WTC11 (cell line): ENCODE results near the gene A2ML1. TPM values are rescaled to one million over a fixed set of nuclear protein-coding genes. Genes with fewer than 3 reads are reported as not detected.

Experiments used
- ATAC-seq: fragments of 200-7000 bp; cut with Tn5 transposase; 2 replicates; pipeline ENCODE4 v1.10.0; 2021; ENCODE audit warnings: mild to moderate bottlenecking, moderate library complexity
- CTCF ChIA-PET: fragments of 300-600 bp; sonication (Branson Sonifier 250); formaldehyde crosslinking; loops from one replicate; lab custom pipeline; 2021; ENCODE audit warnings: antibody characterized with exemption; lab: Charles Lee
- POLR2A ChIA-PET: fragments of 350-600 bp; sonication (Branson Sonifier 250); formaldehyde crosslinking; loops from one replicate; lab custom pipeline; 2021; ENCODE audit warnings: antibody characterized with exemption; lab: Charles Lee
- DNase-seq: peaks from one replicate; pipeline ENCODE4 v3.0.0; 2021; ENCODE audit warnings: low spot score
- H3K27ac Mint-ChIP-seq: 2 replicates; pipeline ENCODE4 v1.8.0; 2021; ENCODE audit warnings: mixed read lengths
- H3K27me3 Mint-ChIP-seq: 2 replicates; pipeline ENCODE4 v1.8.0; 2021; ENCODE audit warnings: low read depth, mild to moderate bottlenecking, moderate library complexity, mixed read lengths
- H3K36me3 Mint-ChIP-seq: 2 replicates; pipeline ENCODE4 v1.8.0; 2021; ENCODE audit warnings: mixed read lengths
- H3K4me1 Mint-ChIP-seq: 2 replicates; pipeline ENCODE4 v1.8.0; 2022; ENCODE audit warnings: mixed read lengths
- H3K4me3 Mint-ChIP-seq: 2 replicates; pipeline ENCODE4 v1.8.0; 2021; ENCODE audit warnings: mild to moderate bottlenecking, moderate library complexity, mixed read lengths
- H3K9me3 Mint-ChIP-seq: 2 replicates; pipeline ENCODE4 v1.8.0; 2021; ENCODE audit warnings: mixed read lengths
- EMX1 ChIP-seq: fragments of 250-450 bp; sonication (Bioruptor Pico); IDR thresholded peaks from 2 replicates; pipeline ENCODE4 v1.8.0; 2021; ENCODE audit warnings: mild to moderate bottlenecking
- NFE2L1 ChIP-seq: sonication (generic); formaldehyde crosslinking; IDR thresholded peaks from 2 replicates; pipeline ENCODE4 v1.8.1; 2023; ENCODE audit warnings: missing genetic modification reagents
- NFYB ChIP-seq: sonication (generic); formaldehyde crosslinking; conservative IDR thresholded peaks from 2 replicates; pipeline ENCODE4 v1.8.0; 2022; ENCODE audit warnings: low read depth, missing genetic modification reagents
- NR2C2 ChIP-seq: sonication (generic); formaldehyde crosslinking; IDR thresholded peaks from 2 replicates; pipeline ENCODE4 v1.8.0; 2022; ENCODE audit warnings: mild to moderate bottlenecking, missing genetic modification reagents
- NR3C1 ChIP-seq: sonication (generic); formaldehyde crosslinking; conservative IDR thresholded peaks from 2 replicates; pipeline ENCODE4 v1.8.1; 2023; ENCODE audit warnings: low read depth, mild to moderate bottlenecking, missing genetic modification reagents
- TEAD1 ChIP-seq: sonication (generic); formaldehyde crosslinking; IDR thresholded peaks from 2 replicates; pipeline ENCODE4 v1.8.0; 2022; ENCODE audit warnings: mild to moderate bottlenecking, missing genetic modification reagents
- ZNF121 ChIP-seq: sonication (generic); formaldehyde crosslinking; IDR thresholded peaks from 2 replicates; pipeline ENCODE4 v1.8.0; 2023; ENCODE audit warnings: missing genetic modification reagents
- ZNF219 ChIP-seq: sonication (generic); formaldehyde crosslinking; IDR thresholded peaks from 2 replicates; pipeline ENCODE4 v1.8.0; 2023; ENCODE audit warnings: missing genetic modification reagents, mild to moderate bottlenecking, borderline replicate concordance
- total RNA-seq: library from RNA; stranded (reverse); gene quantifications from 3 replicates; pipeline ENCODE4 v1.2.3, GENCODE V29; 2021
- TF ChIP-seq, protein P1 (sequence below): sonication (generic); formaldehyde crosslinking; IDR thresholded peaks from 2 replicates; pipeline ENCODE4 v1.8.0; 2023; ENCODE audit warnings: missing genetic modification reagents, mild to moderate bottlenecking, borderline replicate concordance
- TF ChIP-seq, protein P2 (sequence below): sonication (generic); formaldehyde crosslinking; IDR thresholded peaks from 2 replicates; pipeline ENCODE4 v1.8.1; 2023; ENCODE audit warnings: mild to moderate bottlenecking, missing genetic modification reagents
- TF ChIP-seq, protein P3 (sequence below): fragments of 250-450 bp; sonication (Bioruptor Pico); IDR thresholded peaks from 2 replicates; pipeline ENCODE4 v2.1.2; 2022; ENCODE audit warnings: mild to moderate bottlenecking, moderate library complexity
- TF ChIP-seq, protein P4 (sequence below): fragments of 250-450 bp; sonication (Bioruptor Pico); IDR thresholded peaks from 2 replicates; pipeline ENCODE4 v1.9.0; 2021; ENCODE audit warnings: mild to moderate bottlenecking
- TF ChIP-seq, protein P5 (sequence below): sonication (generic); formaldehyde crosslinking; IDR thresholded peaks from 2 replicates; pipeline ENCODE4 v1.8.1; 2022; ENCODE audit warnings: mild to moderate bottlenecking, moderate library complexity, missing genetic modification reagents

A2ML1 gene
- total RNA-seq, 1 experiment from 2014 or later, result 10.5 TPM

DNA sequence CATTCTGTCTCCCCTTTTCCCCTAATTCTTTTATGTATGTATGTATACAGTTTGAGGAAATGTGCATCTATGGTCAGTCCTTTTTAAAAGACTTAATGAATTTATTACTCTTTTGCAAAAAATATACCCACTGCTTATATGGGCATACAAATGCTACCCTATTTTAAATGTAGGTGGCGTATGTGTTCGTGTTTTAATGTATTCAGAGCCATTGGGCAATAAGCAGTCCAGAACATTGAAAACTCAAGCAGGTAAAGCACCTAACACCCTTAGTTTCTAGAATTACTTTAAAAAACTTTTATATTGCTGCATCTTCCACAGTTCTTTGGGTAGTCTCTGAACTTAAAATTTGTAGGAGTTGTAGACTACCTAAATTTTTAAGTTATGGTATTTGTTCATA lies 42.6 kb upstream of the A2ML1 start (continued):
- TF ChIP-seq, protein P1, sequence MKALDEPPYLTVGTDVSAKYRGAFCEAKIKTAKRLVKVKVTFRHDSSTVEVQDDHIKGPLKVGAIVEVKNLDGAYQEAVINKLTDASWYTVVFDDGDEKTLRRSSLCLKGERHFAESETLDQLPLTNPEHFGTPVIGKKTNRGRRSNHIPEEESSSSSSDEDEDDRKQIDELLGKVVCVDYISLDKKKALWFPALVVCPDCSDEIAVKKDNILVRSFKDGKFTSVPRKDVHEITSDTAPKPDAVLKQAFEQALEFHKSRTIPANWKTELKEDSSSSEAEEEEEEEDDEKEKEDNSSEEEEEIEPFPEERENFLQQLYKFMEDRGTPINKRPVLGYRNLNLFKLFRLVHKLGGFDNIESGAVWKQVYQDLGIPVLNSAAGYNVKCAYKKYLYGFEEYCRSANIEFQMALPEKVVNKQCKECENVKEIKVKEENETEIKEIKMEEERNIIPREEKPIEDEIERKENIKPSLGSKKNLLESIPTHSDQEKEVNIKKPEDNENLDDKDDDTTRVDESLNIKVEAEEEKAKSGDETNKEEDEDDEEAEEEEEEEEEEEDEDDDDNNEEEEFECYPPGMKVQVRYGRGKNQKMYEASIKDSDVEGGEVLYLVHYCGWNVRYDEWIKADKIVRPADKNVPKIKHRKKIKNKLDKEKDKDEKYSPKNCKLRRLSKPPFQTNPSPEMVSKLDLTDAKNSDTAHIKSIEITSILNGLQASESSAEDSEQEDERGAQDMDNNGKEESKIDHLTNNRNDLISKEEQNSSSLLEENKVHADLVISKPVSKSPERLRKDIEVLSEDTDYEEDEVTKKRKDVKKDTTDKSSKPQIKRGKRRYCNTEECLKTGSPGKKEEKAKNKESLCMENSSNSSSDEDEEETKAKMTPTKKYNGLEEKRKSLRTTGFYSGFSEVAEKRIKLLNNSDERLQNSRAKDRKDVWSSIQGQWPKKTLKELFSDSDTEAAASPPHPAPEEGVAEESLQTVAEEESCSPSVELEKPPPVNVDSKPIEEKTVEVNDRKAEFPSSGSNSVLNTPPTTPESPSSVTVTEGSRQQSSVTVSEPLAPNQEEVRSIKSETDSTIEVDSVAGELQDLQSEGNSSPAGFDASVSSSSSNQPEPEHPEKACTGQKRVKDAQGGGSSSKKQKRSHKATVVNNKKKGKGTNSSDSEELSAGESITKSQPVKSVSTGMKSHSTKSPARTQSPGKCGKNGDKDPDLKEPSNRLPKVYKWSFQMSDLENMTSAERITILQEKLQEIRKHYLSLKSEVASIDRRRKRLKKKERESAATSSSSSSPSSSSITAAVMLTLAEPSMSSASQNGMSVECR (CRISPR knock-in tag), result no peak
- TF ChIP-seq NR3C1 (CRISPR knock-in tag) (no peak), ZNF219 (CRISPR knock-in tag) (no peak), NFE2L1 (no peak)

DNA sequence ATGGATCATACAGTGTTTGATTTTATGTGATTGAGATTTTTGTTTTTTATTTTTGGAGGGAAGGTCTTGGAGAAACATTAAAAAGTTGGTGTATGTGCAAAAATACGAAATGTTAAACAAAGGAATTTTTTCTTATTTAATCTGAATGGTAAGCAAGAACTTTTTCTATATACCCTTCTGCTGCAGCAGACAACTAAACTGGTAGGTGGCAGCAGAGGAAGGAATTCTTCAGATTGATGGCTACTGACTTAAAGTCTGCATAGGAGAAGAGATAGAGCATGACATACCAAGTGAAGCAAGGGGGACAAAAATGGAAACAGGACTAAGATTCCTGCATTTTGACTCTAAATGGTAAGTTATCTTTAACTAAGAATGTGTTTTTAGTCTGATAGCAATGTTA lies 42.0 kb upstream of the A2ML1 start:
- ATAC-seq (peak; percentile 71), DNase-seq (no peak)
- POLR2A ChIA-PET, result interaction anchor here (0.6 kb wide), 1 partner anchor 35 kb away, joined by 4 read pairs; no protein-coding TSS in a partner anchor
- Mint-ChIP-seq H3K27me3 (no peaks in the 10 kb centered on the region), H3K4me1 (peaks cover 46% of the 10 kb centered on the region), H3K36me3 (peaks cover 31% of the 10 kb centered on the region), H3K4me3 (no peak overlapping the region), H3K9me3 (no peaks in the 10 kb centered on the region), H3K27ac (peak overlapping the region; percentile 54)
- TF ChIP-seq, protein P2, sequence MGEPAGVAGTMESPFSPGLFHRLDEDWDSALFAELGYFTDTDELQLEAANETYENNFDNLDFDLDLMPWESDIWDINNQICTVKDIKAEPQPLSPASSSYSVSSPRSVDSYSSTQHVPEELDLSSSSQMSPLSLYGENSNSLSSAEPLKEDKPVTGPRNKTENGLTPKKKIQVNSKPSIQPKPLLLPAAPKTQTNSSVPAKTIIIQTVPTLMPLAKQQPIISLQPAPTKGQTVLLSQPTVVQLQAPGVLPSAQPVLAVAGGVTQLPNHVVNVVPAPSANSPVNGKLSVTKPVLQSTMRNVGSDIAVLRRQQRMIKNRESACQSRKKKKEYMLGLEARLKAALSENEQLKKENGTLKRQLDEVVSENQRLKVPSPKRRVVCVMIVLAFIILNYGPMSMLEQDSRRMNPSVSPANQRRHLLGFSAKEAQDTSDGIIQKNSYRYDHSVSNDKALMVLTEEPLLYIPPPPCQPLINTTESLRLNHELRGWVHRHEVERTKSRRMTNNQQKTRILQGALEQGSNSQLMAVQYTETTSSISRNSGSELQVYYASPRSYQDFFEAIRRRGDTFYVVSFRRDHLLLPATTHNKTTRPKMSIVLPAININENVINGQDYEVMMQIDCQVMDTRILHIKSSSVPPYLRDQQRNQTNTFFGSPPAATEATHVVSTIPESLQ (CRISPR knock-in tag), result no peak
- TF ChIP-seq, protein P3, sequence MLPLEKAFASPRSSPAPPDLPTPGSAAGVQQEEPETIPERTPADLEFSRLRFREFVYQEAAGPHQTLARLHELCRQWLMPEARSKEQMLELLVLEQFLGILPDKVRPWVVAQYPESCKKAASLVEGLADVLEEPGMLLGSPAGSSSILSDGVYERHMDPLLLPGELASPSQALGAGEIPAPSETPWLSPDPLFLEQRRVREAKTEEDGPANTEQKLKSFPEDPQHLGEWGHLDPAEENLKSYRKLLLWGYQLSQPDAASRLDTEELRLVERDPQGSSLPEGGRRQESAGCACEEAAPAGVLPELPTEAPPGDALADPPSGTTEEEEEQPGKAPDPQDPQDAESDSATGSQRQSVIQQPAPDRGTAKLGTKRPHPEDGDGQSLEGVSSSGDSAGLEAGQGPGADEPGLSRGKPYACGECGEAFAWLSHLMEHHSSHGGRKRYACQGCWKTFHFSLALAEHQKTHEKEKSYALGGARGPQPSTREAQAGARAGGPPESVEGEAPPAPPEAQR, result no peak
- TF ChIP-seq, protein P4, sequence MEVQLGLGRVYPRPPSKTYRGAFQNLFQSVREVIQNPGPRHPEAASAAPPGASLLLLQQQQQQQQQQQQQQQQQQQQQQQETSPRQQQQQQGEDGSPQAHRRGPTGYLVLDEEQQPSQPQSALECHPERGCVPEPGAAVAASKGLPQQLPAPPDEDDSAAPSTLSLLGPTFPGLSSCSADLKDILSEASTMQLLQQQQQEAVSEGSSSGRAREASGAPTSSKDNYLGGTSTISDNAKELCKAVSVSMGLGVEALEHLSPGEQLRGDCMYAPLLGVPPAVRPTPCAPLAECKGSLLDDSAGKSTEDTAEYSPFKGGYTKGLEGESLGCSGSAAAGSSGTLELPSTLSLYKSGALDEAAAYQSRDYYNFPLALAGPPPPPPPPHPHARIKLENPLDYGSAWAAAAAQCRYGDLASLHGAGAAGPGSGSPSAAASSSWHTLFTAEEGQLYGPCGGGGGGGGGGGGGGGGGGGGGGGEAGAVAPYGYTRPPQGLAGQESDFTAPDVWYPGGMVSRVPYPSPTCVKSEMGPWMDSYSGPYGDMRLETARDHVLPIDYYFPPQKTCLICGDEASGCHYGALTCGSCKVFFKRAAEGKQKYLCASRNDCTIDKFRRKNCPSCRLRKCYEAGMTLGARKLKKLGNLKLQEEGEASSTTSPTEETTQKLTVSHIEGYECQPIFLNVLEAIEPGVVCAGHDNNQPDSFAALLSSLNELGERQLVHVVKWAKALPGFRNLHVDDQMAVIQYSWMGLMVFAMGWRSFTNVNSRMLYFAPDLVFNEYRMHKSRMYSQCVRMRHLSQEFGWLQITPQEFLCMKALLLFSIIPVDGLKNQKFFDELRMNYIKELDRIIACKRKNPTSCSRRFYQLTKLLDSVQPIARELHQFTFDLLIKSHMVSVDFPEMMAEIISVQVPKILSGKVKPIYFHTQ, result no peak
- no peak for TF ChIP-seq EMX1 (CRISPR knock-in tag)
- TF ChIP-seq ZNF121 (CRISPR knock-in tag), result no peak
- TF ChIP-seq NFYB (CRISPR knock-in tag), result no peak
- no peak for TF ChIP-seq TEAD1 (CRISPR knock-in tag)
- TF ChIP-seq, protein P5, sequence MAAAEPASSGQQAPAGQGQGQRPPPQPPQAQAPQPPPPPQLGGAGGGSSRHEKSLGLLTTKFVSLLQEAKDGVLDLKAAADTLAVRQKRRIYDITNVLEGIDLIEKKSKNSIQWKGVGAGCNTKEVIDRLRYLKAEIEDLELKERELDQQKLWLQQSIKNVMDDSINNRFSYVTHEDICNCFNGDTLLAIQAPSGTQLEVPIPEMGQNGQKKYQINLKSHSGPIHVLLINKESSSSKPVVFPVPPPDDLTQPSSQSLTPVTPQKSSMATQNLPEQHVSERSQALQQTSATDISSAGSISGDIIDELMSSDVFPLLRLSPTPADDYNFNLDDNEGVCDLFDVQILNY (CRISPR knock-in tag), result no peak
- no peak for TF ChIP-seq NR2C2 (CRISPR knock-in tag)
- CTCF ChIA-PET, result interaction anchor here (0.6 to 1.1 kb wide), 5 partner anchors 43 to 123 kb away, joined by 3 to 7 read pairs (median 4); no protein-coding TSS in a partner anchor
